A549 treated with GW870086 at 1 μM for 4 hours (cell line): ENCODE measurements around the gene COPG2. TPM values are rescaled to one million over a fixed set of nuclear protein-coding genes. Genes with fewer than 3 reads are reported as not detected.

ENCODE experiments used
- total RNA-seq: library from RNA; stranded (reverse); fragments of 200-300 nt; extraction: Qiagen RNA extraction; gene quantifications from 5 replicates; pipeline ENCODE4 v1.2.3, GENCODE V29; 2022; ENCODE audit warnings: low read depth

The COPG2 gene
- total RNA-seq: 11.9 to 15.8 TPM (median 13.5 TPM) in 5 replicates

GRCh38 chr7:130668258-130669084, at the start of gene COPG2:
COPG2 (minus strand) TSS chr7:130668748; CDS start chr7:130668668, 80 bp downstream.

GRCh38 chr7:130491841-130492522, 176.6 kb downstream of the COPG2 start, which contains the start of gene MEST:
MEST (plus strand) TSS chr7:130492085; CDS start chr7:130492314, 229 bp downstream.

Other genes with a start within 250 kb of the COPG2 start
- 11.9 to 14.3 TPM (median 13.9 TPM) in 5 replicates for gene CEP41, start 227.7 kb downstream of the COPG2 start, total RNA-seq
- 33.2 to 42.9 TPM (median 40.0 TPM) in 5 replicates for gene MEST, start 176.7 kb downstream of the COPG2 start, total RNA-seq
- gene TSGA13, start 17.8 kb upstream of the COPG2 start, total RNA-seq: not detected in 5 replicates
- 0.09 TPM in 1 of 5 replicates, not detected in the others for gene KLF14, start 65.5 kb upstream of the COPG2 start, total RNA-seq